Nephron progenitor cell (in vitro differentiated cells): Measurements from ENCODE around the gene RAMACL.

Experiments
- DNase-seq: peaks from one replicate; pipeline ENCODE4 v3.0.0; 2021
- H3K27ac Mint-ChIP-seq: 2 replicates; pipeline ENCODE4 v1.8.0; 2021; ENCODE audit warnings: mild to moderate bottlenecking, moderate library complexity, mixed read lengths
- H3K27me3 Mint-ChIP-seq: 2 replicates; pipeline ENCODE4 v1.8.0; 2021; ENCODE audit warnings: mild to moderate bottlenecking, low read depth, mixed read lengths; ENCODE audit not compliant: poor library complexity
- H3K36me3 Mint-ChIP-seq: 2 replicates; pipeline ENCODE4 v1.8.0; 2021; ENCODE audit warnings: low read depth, mixed read lengths
- H3K4me1 Mint-ChIP-seq: 2 replicates; pipeline ENCODE4 v1.8.0; 2021; ENCODE audit warnings: mixed read lengths
- H3K4me3 Mint-ChIP-seq: 2 replicates; pipeline ENCODE4 v1.8.0; 2021; ENCODE audit warnings: mild to moderate bottlenecking, moderate library complexity, mixed read lengths
- H3K9me3 Mint-ChIP-seq: 2 replicates; pipeline ENCODE4 v1.8.0; 2021; ENCODE audit warnings: mild to moderate bottlenecking, moderate library complexity, mixed read lengths
- CTCF ChIP-seq: fragments of 200-600 bp; sonication (generic); IDR thresholded peaks from 2 replicates; pipeline ENCODE4 v1.5.0; 2021; ENCODE audit warnings: antibody characterized with exemption

Gene RAMACL

GRCh38 chr6:166608774-166609173, 22.3 kb upstream of the RAMACL start:
- H3K27me3 Mint-ChIP-seq: peaks cover 3% of the 10 kb centered on the region
- peaks cover 34% of the 10 kb centered on the region for H3K4me1 Mint-ChIP-seq
- no peak overlapping the region for H3K4me3 Mint-ChIP-seq
- no peaks in the 10 kb centered on the region for H3K9me3 Mint-ChIP-seq
- no peak for TF ChIP-seq CTCF
- H3K36me3 Mint-ChIP-seq: no peaks in the 10 kb centered on the region
- DNase-seq: no peak
- no peak overlapping the region for H3K27ac Mint-ChIP-seq

- Mint-ChIP-seq H3K9me3 (no peaks in the 10 kb centered on the region), H3K27ac (no peak overlapping the region), H3K4me1 (peaks cover 6% of the 10 kb centered on the region), H3K36me3 (peaks cover 10% of the 10 kb centered on the region), H3K4me3 (no peak overlapping the region), H3K27me3 (peaks cover 9% of the 10 kb centered on the region)
- no peak for DNase-seq
- TF ChIP-seq CTCF: no peak
Measured at GRCh38 chr6:166605752-166606151, 19.3 kb upstream of the RAMACL start.

- Mint-ChIP-seq H3K36me3 (peaks cover 10% of the 10 kb centered on the region), H3K4me3 (no peak overlapping the region), H3K27me3 (peaks cover 9% of the 10 kb centered on the region), H3K9me3 (no peaks in the 10 kb centered on the region), H3K27ac (no peak overlapping the region), H3K4me1 (peaks cover 4% of the 10 kb centered on the region)
- no peak for TF ChIP-seq CTCF
- DNase-seq: no peak
Measured at GRCh38 chr6:166604911-166605310, 18.4 kb upstream of the RAMACL start.

- no peak overlapping the region for H3K27ac Mint-ChIP-seq
- TF ChIP-seq CTCF: no peak
- no peak overlapping the region for H3K4me3 Mint-ChIP-seq
- H3K9me3 Mint-ChIP-seq: no peaks in the 10 kb centered on the region
- peaks cover 4% of the 10 kb centered on the region for H3K4me1 Mint-ChIP-seq
- H3K36me3 Mint-ChIP-seq: peaks cover 10% of the 10 kb centered on the region
- peaks cover 9% of the 10 kb centered on the region for H3K27me3 Mint-ChIP-seq
- DNase-seq: no peak
Measured at GRCh38 chr6:166604328-166604727, 17.9 kb upstream of the RAMACL start.

- H3K36me3 Mint-ChIP-seq: peaks cover 10% of the 10 kb centered on the region
- TF ChIP-seq CTCF: no peak
- H3K27me3 Mint-ChIP-seq: peaks cover 9% of the 10 kb centered on the region
- no peak for DNase-seq
- no peak overlapping the region for H3K27ac Mint-ChIP-seq
- peaks cover 16% of the 10 kb centered on the region for H3K4me1 Mint-ChIP-seq
- no peak overlapping the region for H3K4me3 Mint-ChIP-seq
- H3K9me3 Mint-ChIP-seq: no peaks in the 10 kb centered on the region
Measured at GRCh38 chr6:166603043-166603690, 16.7 kb upstream of the RAMACL start.

- Mint-ChIP-seq H3K9me3 (no peaks in the 10 kb centered on the region), H3K36me3 (peaks cover 10% of the 10 kb centered on the region), H3K4me3 (no peak overlapping the region), H3K27me3 (peaks cover 12% of the 10 kb centered on the region), H3K27ac (no peak overlapping the region), H3K4me1 (peaks cover 21% of the 10 kb centered on the region)
- DNase-seq: no peak
- TF ChIP-seq CTCF: no peak
Measured at GRCh38 chr6:166601956-166602355, 15.5 kb upstream of the RAMACL start.
